HG03139 (cell line): ENCODE data around the gene YIPF6.
"Not testable (repeated sequence)": the region's sequence is repeated elsewhere in the genome, so short reads cannot be mapped to it uniquely, and the experiment has no call there.

ENCODE experiments used
- ATAC-seq: cut with Tn5 transposase; IDR thresholded peaks from one replicate; pipeline ENCODE4 v1.9.1; 2021; ENCODE audit not compliant: unreplicated experiment

The YIPF6 gene, protein sequence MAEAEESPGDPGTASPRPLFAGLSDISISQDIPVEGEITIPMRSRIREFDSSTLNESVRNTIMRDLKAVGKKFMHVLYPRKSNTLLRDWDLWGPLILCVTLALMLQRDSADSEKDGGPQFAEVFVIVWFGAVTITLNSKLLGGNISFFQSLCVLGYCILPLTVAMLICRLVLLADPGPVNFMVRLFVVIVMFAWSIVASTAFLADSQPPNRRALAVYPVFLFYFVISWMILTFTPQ

DNA sequence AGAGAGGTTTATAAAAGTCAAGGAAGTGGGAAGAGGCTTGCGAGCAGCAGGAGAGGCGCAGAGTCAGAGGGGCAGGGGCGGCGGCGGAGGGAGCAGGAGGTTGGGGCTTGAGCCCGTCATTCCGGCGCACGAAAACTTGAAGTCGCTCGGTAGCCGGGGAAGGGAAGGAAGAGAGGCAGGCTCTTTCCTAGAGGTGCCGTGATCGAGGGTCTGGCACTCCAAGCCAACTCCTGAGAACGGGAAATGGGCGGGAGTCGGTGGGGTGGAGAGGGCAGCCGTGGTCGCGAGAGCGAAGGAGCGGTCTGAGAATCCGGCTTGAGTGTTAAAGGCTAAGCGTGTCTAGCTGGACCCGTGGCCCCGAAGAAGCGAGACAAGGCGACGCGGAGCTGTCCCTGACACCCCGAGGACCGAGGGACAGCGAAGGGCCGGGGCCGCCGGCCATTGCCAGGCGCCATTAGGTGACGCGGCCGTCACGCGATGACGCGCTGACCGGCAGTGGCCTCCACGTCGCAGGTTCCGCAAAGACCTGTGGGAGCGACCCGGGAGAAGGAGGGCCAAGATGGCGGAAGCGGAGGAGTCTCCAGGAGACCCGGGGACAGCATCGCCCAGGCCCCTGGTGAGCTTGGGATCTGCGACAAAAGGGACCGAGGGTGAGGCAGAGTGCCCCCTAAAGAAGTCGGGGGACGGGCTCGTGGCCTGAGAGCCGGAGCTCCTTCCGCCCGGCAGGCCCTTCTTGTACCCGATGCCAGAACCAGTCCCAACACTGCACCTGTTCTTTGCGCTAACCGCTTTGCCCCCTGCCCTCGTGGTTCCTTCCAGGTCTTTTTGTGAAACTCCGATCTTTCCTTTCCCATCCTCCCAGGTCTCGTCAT lies at the start of gene YIPF6:
Gene YIPF6 (plus strand): TSS at position 544 of the 872 bp plus-strand sequence. CDS start 16 bp downstream, at position 560.
- ATAC-seq: peak; percentile 94

DNA sequence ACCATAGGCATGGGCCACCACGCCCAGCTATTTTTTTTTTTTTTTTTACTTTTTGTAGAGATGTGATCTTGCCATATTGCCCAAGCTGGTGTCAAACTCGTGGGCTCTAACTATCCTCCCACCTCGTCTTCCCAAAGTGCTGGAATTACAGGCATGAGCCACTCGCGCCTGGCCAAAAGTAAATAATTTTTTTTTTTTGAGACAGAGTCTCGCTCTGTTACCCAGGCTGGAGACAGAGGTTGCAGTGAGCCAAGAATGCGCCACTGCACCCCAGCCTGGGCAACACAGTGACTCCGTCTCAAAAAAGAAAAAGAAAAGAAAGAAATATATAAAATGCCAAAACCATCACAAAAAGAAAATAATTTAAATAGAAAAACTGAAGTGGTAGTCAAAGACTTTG lies 47.1 kb upstream of the YIPF6 start:
- no peak for ATAC-seq

DNA sequence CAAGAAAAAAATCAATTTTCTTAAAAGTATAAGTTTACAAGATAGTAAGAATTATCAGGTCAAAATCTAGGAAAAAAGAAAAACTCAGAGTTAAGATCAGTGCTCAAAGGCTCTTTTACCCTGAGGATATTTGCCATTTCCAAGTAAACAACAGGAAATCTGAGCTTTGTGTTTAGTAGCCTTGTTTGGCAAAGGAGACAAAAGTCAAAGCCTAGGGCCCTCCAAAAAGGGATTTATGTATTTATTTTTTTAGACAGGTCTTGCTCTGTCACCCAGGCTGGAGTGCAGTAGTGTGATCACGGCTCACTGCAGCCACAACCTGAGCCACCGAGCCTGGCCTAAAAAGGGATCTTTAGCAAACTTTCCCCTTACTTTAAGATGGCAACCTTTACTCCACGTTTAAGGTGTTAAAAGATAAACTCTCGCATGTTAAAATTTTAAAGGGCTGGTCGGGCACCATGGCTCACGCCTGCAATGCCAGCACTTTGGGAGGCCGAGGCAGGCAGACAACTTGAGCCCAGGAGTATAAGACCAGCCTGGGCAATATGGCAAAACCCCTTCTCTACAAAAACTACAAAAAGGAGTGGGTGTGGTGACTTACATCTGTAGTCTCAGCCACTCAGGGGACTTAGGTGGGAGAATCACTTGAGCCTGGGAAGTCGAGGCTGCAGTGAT lies 44.2 kb upstream of the YIPF6 start:
- ATAC-seq: no peak

DNA sequence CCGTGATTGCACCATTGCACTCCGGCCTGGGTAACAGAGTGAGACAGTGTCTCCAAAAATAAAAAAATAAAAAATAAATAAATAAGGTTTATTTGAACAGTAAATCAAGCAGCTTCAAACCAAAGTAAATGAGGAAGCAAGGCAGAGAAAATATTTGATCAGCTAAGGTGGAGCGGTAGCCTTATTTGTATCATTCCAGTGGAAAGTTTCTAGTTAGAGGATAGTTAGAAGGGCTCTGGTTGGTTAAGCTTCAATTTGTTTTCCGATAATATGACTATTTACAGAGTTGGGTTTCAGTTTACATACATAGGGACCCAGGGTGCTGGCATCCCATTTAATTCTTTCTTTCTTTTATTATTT lies 43.7 kb upstream of the YIPF6 start:
- ATAC-seq: no peak

DNA sequence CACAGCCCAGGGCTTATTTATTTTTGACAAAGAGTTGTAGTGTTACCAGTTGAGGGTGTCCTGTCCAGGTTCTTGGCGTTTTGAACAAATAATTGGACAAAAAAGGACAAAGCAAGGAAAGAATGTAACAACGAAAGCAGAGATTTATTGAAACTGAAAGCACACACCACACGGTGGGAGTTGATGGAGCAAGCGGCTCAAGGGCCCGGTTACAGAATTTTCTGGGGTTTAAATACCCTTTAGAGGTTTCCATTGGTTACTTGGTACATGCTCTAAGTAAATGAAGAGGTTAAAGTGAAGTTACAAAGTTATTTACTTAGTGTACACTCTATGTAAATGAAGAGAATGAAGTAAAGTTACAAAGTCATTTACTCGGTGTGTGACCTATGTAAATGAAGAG lies 37.8 kb upstream of the YIPF6 start:
- ATAC-seq: no peak

DNA sequence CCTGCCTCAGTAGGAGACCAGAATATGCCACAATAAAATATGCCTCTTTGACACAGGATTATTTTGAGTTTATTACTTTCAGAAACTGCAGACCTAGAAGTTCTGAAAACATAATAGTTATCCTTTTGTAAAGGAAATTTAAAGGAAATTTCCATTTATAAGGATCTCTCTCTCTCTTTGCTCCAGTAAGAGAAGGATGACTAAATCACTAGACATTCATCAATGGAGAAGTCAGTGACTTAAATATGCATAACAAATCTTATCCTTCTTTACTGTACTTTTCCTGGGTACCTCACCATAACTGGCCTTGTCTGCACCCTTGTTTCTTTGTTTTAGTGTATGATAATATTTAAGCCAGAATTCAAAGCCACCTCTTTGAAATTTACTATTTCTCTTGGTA lies 37.3 kb upstream of the YIPF6 start:
- ATAC-seq: no peak

DNA sequence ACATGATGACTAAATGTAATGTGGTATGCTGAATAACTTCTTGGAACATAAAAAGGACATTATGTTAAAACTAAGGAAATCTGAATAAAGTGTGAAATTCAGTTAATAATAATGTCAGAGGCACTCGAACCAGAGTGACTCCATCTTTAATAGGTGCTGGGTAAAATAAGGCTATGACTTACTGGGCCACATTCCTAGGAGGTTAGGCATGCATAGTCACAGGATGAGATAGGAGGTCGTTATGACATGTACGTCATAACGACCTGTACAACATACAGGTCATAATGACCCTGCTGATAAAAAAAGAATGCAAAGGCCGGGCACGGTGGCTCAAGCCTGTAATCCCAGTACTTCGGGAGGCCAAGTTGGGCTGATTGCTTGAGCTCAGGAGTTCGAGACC lies 36.7 kb upstream of the YIPF6 start:
- ATAC-seq: no peak

DNA sequence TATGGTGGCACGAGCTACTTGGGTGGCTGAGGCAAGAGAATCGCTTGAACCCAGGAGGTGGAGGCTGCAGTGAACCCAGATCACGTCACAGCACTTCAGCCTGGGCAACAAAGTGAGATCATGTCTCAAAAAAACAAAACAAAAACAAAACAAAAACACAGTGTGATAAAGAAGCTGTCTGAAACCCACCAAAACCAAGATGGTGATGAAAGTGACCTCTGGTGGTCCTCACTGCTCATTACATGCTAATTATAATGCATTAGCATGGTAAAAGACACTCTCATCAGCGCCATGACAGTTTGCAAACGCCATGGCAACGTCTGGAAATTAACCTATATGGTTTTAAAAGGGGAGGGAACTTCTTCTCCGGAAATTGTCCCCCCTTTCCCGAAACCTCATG lies 36.2 kb upstream of the YIPF6 start:
- no peak for ATAC-seq

DNA sequence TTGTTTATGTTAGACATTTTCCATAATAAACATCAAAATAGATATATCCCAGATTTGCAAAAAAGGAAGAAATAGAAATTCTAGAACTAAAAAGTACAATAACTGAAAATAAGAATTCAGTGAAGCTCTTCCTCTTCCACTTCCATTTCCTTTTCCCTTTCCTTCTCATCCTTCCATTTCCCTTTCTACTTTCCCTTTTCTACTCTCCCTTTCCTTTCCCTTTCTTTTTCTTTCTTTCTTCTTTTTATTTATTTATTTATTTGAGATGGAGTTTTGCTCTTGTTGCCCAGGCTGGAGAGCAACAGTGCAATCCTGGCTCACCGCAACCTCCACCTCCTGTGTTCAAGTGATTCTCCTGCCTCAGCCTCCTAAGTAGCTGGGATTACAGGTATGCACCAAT lies 35.0 kb upstream of the YIPF6 start:
- no peak for ATAC-seq

DNA sequence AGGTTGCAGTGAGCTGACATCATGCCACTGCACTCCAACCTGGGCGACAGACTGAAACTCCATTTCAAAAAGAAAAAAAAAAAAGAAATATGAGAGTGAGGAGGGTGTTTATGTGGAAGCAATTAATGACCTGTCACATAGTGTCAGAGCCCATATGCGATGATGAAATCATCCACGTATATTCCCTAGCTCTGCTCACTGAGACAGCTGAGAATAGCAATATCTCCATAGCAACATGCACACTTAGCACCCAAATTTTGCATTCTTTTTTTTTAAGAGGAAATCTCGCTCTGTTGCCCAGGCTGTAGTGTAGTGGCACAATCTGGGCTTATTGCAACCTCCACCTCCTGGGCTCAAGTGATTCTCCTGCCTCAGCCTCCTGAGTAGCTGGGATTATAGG lies 34.1 kb upstream of the YIPF6 start:
- ATAC-seq: no peak

DNA sequence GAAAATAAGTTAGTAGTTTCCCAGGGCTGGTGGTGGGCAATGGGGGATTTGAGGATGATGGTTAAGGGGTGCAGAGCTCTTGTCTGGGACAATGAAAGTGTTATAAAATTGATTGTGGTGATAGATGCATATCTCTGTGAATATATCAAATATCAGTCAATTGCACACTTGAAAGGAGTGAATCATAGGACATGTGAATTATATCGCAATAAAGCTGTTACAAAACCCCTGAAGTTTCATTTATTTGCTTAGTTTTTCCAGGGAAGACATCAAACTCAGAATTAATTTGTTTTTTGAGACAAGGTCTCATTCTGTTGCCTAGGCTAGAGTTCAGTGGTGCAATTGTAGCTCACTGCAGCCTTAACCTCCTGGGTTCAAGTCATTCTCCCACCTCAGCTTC lies 17.9 kb upstream of the YIPF6 start:
- ATAC-seq: no peak

DNA sequence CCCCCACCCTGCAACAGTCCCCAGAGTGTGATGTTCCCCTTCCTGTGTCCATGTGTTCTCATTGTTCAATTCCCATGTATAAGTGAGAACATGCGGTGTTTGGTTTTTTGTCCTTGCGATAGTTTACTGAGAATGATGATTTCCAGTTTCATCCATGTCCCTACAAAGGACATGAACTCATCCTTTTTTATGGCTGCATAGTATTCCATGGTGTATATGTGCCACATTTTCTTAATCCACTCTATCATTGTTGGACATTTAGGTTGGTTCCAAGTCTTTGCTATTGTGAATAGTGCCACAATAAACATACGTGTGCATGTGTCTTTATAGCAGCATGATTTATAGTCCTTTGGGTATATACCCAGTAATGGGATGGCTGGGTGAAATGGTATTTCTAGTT lies 12.7 kb upstream of the YIPF6 start:
- not testable (repeated sequence) for ATAC-seq

DNA sequence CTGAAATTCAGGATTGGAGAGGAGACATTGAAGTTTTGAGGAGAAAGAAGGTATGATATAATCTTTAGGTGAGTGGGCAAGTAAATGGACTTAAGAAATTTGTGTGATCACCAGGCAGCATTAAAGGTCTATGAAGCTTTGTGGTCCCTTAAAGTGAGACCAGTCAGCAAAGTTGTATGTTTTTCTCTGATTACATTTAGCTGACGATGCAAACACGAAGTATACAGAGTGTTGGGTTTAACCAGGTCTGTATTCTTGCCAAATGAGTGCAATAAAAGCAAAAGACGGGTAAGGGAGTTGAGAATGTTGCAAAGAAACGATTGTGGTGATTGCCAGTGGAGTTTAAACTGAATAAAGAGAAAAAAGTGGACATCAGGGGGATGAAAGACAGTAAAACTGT lies 11.6 kb upstream of the YIPF6 start:
- no peak for ATAC-seq

DNA sequence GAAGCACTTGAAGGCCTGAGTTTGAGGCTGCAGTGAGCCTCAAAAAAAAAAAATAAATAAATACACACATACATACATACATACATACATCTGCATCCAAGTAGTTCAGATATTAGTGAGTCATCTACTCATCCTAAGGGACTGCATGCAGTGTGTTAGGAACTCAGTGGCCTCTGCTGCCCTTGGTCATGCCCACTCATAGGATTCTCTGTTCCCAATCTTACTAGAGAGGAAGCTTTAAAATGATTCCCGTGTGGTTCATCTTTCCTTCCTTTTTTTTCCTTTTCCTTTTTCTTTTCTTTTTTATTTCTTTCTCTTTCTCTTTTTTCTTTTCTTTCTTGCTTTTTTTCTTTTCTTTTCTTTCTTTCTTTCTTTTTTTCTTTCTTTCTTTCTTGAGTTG lies 10.9 kb upstream of the YIPF6 start:
- no peak for ATAC-seq

DNA sequence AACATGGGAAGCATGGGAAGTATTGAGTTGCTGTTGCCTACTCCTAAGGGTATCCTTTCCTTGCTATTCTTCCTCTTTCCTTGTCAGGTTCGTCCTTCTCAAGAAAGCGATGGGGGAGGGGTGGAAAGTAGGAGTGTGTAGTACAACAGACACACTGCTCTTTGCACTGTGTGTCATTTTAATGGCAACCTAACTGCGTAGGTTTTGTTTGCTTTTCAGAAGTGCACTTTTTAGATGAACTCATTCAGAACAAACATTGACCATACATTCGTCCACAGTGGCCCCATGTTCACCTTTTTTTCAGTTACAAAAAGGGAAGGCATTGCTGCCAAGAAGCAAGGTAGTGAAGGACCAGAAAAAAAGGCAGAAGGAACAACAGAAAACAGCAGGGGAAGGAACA lies 10.2 kb upstream of the YIPF6 start:
- no peak for ATAC-seq

DNA sequence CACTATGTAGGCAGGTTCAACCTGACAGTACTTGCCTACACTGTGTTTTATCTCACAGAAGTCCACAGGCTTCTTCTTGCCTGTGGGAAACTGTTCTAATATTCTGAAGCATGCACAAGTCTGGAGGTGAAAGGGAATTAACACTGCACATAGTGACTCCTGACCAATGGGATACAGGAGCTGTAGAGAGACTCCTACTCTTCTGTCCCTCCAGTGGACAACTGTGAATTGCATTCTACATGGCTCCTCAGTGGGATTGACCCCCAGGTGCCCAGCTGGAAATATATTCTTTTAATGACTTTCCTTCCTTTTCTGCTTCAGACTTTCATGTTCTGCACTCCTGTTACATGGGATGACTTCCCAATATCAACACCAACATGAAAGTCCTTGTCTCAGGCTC lies 8.2 kb upstream of the YIPF6 start:
- peak; percentile 65 for ATAC-seq

DNA sequence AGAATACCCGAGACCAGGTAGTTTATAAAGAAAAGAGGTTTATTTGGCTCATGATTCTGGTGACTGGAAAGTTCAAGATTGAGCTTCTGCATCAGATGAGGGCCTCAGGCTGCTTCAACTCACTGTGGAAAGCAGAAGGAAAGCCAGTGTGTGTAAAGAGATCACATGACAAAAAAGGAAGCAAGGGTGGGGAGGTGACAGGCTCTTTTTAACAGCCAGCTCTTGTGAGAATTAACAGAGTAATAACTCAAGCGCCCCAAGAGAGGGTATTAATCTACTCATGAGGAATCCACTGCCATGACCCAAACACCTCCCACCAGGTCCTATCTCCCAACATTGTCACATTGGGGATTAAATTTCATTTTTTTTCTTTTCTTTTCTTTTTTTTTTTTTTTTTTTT lies 6.3 kb upstream of the YIPF6 start:
- no peak for ATAC-seq

DNA sequence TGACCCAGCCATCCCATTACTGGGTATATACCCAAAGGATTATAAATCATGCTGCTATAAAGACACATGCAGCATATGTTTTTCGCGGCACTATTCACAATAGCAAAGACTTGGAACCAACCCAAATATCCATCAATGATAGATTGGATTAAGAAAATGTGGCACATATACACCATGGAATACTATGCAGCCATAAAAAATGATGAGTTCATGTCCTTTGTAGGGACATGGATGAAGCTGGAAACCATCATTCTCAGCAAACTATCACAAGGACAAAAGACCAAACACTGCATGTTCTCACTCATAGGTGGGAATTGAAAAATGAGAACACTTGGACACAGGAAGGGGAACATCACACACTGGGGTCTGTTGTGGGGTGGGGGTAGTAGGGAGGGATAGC lies 5.1 kb upstream of the YIPF6 start:
- ATAC-seq: not testable (repeated sequence)

DNA sequence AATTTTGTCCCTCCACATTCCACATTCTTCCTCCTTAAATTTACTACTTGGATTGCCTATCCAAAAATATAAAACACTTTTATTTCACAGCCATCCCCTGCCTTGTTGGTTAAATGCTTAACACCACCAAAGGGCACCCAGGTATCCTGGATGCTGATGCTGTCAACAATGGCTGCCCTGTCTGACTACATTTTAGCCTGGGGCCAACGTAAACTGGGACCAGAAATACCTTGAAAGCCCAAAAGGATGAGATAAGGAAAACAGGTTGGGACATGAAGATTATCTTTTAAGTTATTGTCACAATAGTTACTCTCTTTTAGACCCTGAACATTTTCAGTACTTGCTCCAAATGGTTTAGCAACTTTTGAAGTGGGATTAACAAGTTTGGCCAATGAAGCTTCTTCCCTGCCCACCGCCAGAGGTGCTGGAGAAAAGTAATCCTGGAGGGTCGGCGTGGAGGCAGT lies 775 bp upstream of the YIPF6 start:
- no peak for ATAC-seq

DNA sequence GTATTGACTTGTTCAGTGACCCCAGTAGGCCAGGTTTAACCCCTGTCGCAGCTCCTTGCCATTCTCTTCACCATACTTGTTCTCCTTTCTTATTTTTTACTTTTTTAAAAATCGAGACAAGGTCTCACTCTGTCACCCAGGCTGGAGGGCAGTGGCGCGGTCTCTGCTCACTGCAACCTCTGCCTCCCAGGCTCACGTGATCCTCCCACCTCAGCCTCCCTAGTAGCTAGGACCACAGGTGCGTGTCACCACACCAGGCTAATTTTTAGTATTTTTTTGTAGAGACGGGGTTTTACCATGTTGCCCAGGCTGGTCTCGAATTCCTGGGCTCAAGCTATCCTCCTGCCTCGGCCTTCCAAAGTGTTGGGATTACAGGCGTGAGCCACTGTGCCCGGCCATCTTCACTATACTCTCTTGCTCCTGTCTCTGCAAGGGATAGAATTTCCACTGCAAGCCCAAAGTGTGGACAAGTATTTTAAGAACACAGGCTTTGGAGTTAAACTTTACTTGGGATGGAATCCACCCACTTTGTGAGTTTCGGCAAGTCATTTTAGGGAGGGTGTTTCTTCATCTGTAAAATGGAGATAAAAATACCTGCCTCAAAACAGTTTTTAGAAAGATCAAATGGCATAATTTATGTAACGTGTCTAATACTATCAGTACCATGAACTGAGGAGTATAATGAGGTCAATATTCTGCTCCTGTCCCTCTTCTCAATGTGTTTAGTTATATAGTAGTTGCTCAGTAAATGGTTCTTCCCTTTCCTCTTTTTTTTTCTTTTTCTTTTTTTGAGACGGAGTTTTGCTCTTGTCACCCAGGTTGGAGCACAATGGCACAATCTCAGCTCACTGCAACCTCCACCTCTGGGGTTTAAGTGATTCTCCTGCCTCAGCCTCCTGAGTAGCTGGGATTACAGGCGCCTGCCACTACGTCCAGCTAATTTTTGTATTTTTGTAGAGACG lies 973 bp downstream of the YIPF6 start:
- ATAC-seq: no peak
